WTC11 (cell line): ENCODE results near the gene STYK1. TPM values are rescaled to one million over a fixed set of nuclear protein-coding genes. Genes with fewer than 3 reads are reported as not detected.

Source experiments
- ATAC-seq: fragments of 200-7000 bp; cut with Tn5 transposase; 2 replicates; pipeline ENCODE4 v1.10.0; 2021; ENCODE audit warnings: mild to moderate bottlenecking, moderate library complexity
- CTCF ChIA-PET: fragments of 300-600 bp; sonication (Branson Sonifier 250); formaldehyde crosslinking; loops from one replicate; lab custom pipeline; 2021; ENCODE audit warnings: antibody characterized with exemption; lab: Charles Lee
- POLR2A ChIA-PET: fragments of 350-600 bp; sonication (Branson Sonifier 250); formaldehyde crosslinking; loops from one replicate; lab custom pipeline; 2021; ENCODE audit warnings: antibody characterized with exemption; lab: Charles Lee
- DNase-seq: peaks from one replicate; pipeline ENCODE4 v3.0.0; 2021; ENCODE audit warnings: low spot score
- H3K27ac Mint-ChIP-seq: 2 replicates; pipeline ENCODE4 v1.8.0; 2021; ENCODE audit warnings: mixed read lengths
- H3K27me3 Mint-ChIP-seq: 2 replicates; pipeline ENCODE4 v1.8.0; 2021; ENCODE audit warnings: low read depth, mild to moderate bottlenecking, moderate library complexity, mixed read lengths
- H3K36me3 Mint-ChIP-seq: 2 replicates; pipeline ENCODE4 v1.8.0; 2021; ENCODE audit warnings: mixed read lengths
- H3K4me1 Mint-ChIP-seq: 2 replicates; pipeline ENCODE4 v1.8.0; 2022; ENCODE audit warnings: mixed read lengths
- H3K4me3 Mint-ChIP-seq: 2 replicates; pipeline ENCODE4 v1.8.0; 2021; ENCODE audit warnings: mild to moderate bottlenecking, moderate library complexity, mixed read lengths
- H3K9me3 Mint-ChIP-seq: 2 replicates; pipeline ENCODE4 v1.8.0; 2021; ENCODE audit warnings: mixed read lengths
- ATF2 ChIP-seq: sonication (generic); formaldehyde crosslinking; IDR thresholded peaks from 2 replicates; pipeline ENCODE4 v1.8.1; 2022; ENCODE audit warnings: low read depth, missing genetic modification reagents, borderline replicate concordance
- ATF3 ChIP-seq: sonication (generic); formaldehyde crosslinking; conservative IDR thresholded peaks from 2 replicates; pipeline ENCODE4 v1.8.1; 2022; ENCODE audit warnings: mild to moderate bottlenecking, missing genetic modification reagents
- CREB1 ChIP-seq: sonication (generic); formaldehyde crosslinking; IDR thresholded peaks from 2 replicates; pipeline ENCODE4 v1.8.0; 2023; ENCODE audit warnings: mild to moderate bottlenecking, missing genetic modification reagents
- EMX1 ChIP-seq: fragments of 250-450 bp; sonication (Bioruptor Pico); IDR thresholded peaks from 2 replicates; pipeline ENCODE4 v1.8.0; 2021; ENCODE audit warnings: mild to moderate bottlenecking
- FOXP1 ChIP-seq: sonication (generic); formaldehyde crosslinking; IDR thresholded peaks from 2 replicates; pipeline ENCODE4 v1.8.0; 2022; ENCODE audit warnings: missing genetic modification reagents, mild to moderate bottlenecking, moderate library complexity, borderline replicate concordance
- HMGA2 ChIP-seq: fragments of 250-450 bp; sonication (Bioruptor Pico); IDR thresholded peaks from 2 replicates; pipeline ENCODE4 v1.4.0; 2021; ENCODE audit warnings: mild to moderate bottlenecking, moderate library complexity
- IRF1 ChIP-seq: sonication (generic); formaldehyde crosslinking; IDR thresholded peaks from 2 replicates; pipeline ENCODE4 v1.8.0; 2023; ENCODE audit warnings: missing genetic modification reagents
- MXD4 ChIP-seq: fragments of 250-450 bp; sonication (Bioruptor Pico); IDR thresholded peaks from 2 replicates; pipeline ENCODE4 v1.8.0; 2021; ENCODE audit warnings: mild to moderate bottlenecking, moderate library complexity, borderline replicate concordance
- NFATC4 ChIP-seq: fragments of 250-450 bp; sonication (Bioruptor Pico); IDR thresholded peaks from 2 replicates; pipeline ENCODE4 v1.9.0; 2021; ENCODE audit warnings: mild to moderate bottlenecking
- NFE2L1 ChIP-seq: sonication (generic); formaldehyde crosslinking; IDR thresholded peaks from 2 replicates; pipeline ENCODE4 v1.8.1; 2023; ENCODE audit warnings: missing genetic modification reagents
- RELA ChIP-seq: sonication (generic); formaldehyde crosslinking; IDR thresholded peaks from 2 replicates; pipeline ENCODE4 v1.8.1; 2022; ENCODE audit warnings: missing genetic modification reagents, mild to moderate bottlenecking, borderline replicate concordance
- TP53 ChIP-seq: sonication (generic); formaldehyde crosslinking; IDR thresholded peaks from 2 replicates; pipeline ENCODE4 v1.8.1; 2023; ENCODE audit warnings: mild to moderate bottlenecking, missing genetic modification reagents
- ZNF138 ChIP-seq: sonication (generic); formaldehyde crosslinking; conservative IDR thresholded peaks from 2 replicates; pipeline ENCODE4 v1.8.1; 2022; ENCODE audit warnings: mild to moderate bottlenecking, moderate library complexity, missing genetic modification reagents
- ZNF396 ChIP-seq: fragments of 250-450 bp; sonication (Bioruptor Pico); IDR thresholded peaks from 2 replicates; pipeline ENCODE4 v1.8.0; 2021; ENCODE audit warnings: mild to moderate bottlenecking, moderate library complexity, borderline replicate concordance
- ZNF416 ChIP-seq: fragments of 250-450 bp; sonication (Bioruptor Pico); IDR thresholded peaks from 2 replicates; pipeline ENCODE4 v1.9.0; 2021; ENCODE audit warnings: mild to moderate bottlenecking, inconsistent platforms
- ZNF532 ChIP-seq: fragments of 250-450 bp; sonication (Bioruptor Pico); IDR thresholded peaks from 2 replicates; pipeline ENCODE4 v1.9.0; 2021; ENCODE audit warnings: mild to moderate bottlenecking, borderline replicate concordance
- ZNF671 ChIP-seq: fragments of 250-450 bp; sonication (Bioruptor Pico); IDR thresholded peaks from 2 replicates; pipeline ENCODE4 v1.8.0; 2021; ENCODE audit warnings: mild to moderate bottlenecking
- total RNA-seq: library from RNA; stranded (reverse); gene quantifications from 3 replicates; pipeline ENCODE4 v1.2.3, GENCODE V29; 2021

Gene STYK1
- total RNA-seq, 1 experiment from 2014 or later: 1.6 TPM

- ATAC-seq (no peak), DNase-seq (no peak)
- Mint-ChIP-seq H3K9me3 (peaks cover 8% of the 10 kb centered on the region; the same call in 1 of the 2 replicates), H3K4me1 (peaks cover 5% of the 10 kb centered on the region), H3K4me3 (no peak overlapping the region), H3K36me3 (no peaks in the 10 kb centered on the region), H3K27me3 (no peaks in the 10 kb centered on the region), H3K27ac (no peak overlapping the region)
- ChIA-PET POLR2A (no interaction called here), CTCF (no interaction called here)
- TF ChIP-seq RELA: no peak
- no peak for TF ChIP-seq ZNF138 (CRISPR knock-in tag)
- no peak for TF ChIP-seq EMX1
- TF ChIP-seq ZNF532 (CRISPR knock-in tag): no peak
- no peak for TF ChIP-seq NFATC4 (CRISPR knock-in tag)
- no peak for TF ChIP-seq HMGA2 (CRISPR knock-in tag)
- TF ChIP-seq ATF3 (CRISPR knock-in tag): no peak
Measured at GRCh38 chr12:10624605-10625004, 49.2 kb downstream of the STYK1 start.

- Mint-ChIP-seq H3K27ac (no peak overlapping the region), H3K4me1 (peaks cover 2% of the 10 kb centered on the region), H3K4me3 (no peak overlapping the region), H3K27me3 (no peaks in the 10 kb centered on the region), H3K9me3 (peaks cover 8% of the 10 kb centered on the region; the same call in 1 of the 2 replicates), H3K36me3 (no peaks in the 10 kb centered on the region)
- ATAC-seq: no peak
- ChIA-PET CTCF (no interaction called here), POLR2A (no interaction called here)
- TF ChIP-seq NFE2L1 (CRISPR knock-in tag): no peak
- TF ChIP-seq ZNF416 (CRISPR knock-in tag): no peak
- TF ChIP-seq IRF1: no peak
- TF ChIP-seq MXD4 (CRISPR knock-in tag): no peak
- no peak for TF ChIP-seq ZNF671 (CRISPR knock-in tag)
- TF ChIP-seq ATF2 (CRISPR knock-in tag): no peak
- TF ChIP-seq ZNF396 (CRISPR knock-in tag): no peak
- DNase-seq: no peak
Measured at GRCh38 chr12:10623131-10623530, 50.7 kb downstream of the STYK1 start.

- Mint-ChIP-seq H3K4me1 (no peaks in the 10 kb centered on the region), H3K36me3 (no peaks in the 10 kb centered on the region), H3K27ac (no peak overlapping the region), H3K9me3 (0 out of 2 replicates have a peak, but pooled peaks cover 2% of the 10 kb centered on the region), H3K4me3 (no peak overlapping the region), H3K27me3 (no peaks in the 10 kb centered on the region)
- POLR2A ChIA-PET: no interaction called here
- no peak for ATAC-seq
- TF ChIP-seq NFE2L1 (CRISPR knock-in tag) (no peak), TP53 (no peak), CREB1 (no peak), FOXP1 (no peak), ATF3 (CRISPR knock-in tag) (no peak), ZNF396 (CRISPR knock-in tag) (no peak)
- DNase-seq: no peak
- CTCF ChIA-PET: no interaction called here
Measured at GRCh38 chr12:10621278-10621677, 52.6 kb downstream of the STYK1 start.
